Panc1 (cell line): ENCODE measurements around the gene RCCD1.

Experiments used
- CTCF ChIP-seq: fragments of 450-650 bp; IDR thresholded peaks from 2 replicates; pipeline ENCODE4 v1.5.1; 2017; ENCODE audit warnings: mild to moderate bottlenecking
- POLR2AphosphoS5 ChIP-seq: IDR thresholded peaks from 2 replicates; pipeline ENCODE4 v1.6.1; 2012; ENCODE audit warnings: mild to moderate bottlenecking, low read depth, low read length, moderate library complexity
- SIN3A ChIP-seq: IDR thresholded peaks from 2 replicates; pipeline ENCODE4 v1.6.1; 2012; ENCODE audit warnings: low read depth, mild to moderate bottlenecking, low read length, moderate library complexity, borderline replicate concordance; ENCODE audit not compliant: insufficient read depth
- TCF7L2 ChIP-seq: IDR thresholded peaks from 2 replicates; pipeline ENCODE4 v1.6.1; 2011; ENCODE audit warnings: mild to moderate bottlenecking, low read depth, low read length, inconsistent platforms

GRCh38 chr15:90936823-90937222 lies 17.9 kb upstream of the RCCD1 start:
- no peak for TF ChIP-seq CTCF
- TF ChIP-seq POLR2AphosphoS5 = no peak
- TF ChIP-seq TCF7L2 = no peak
- TF ChIP-seq SIN3A = no peak
